ENCODE data around the gene VMP1.

GRCh38 chr17:59757043-59757442 is 49.6 kb downstream of the VMP1 start:
- no peak for TF ChIP-seq CTCF (IDR thresholded peaks at IDR 0.05; ENCODE audit: borderline replicate concordance, extremely low read depth, low read length, poor library complexity, severe bottlenecking)
- TF ChIP-seq EZH2 (IDR thresholded peaks at IDR 0.05; ENCODE audit: borderline replicate concordance, low read depth, low read length, severe bottlenecking), result no peak
